H9 (cell line): ENCODE data around the gene GRK1. TPM values are rescaled to one million over a fixed set of nuclear protein-coding genes. Genes with fewer than 3 reads are reported as not detected.
A peak's percentile ranks its signal among the peaks of the same experiment; 100 is the strongest.

Source experiments
- DNase-seq: peaks from one replicate; pipeline ENCODE4 v3.0.0-alpha.2; 2017
- H2AFZ ChIP-seq: one replicate; pipeline ENCODE4 v1.6.1; 2013; ENCODE audit warnings: mild to moderate bottlenecking, low read length, control low read depth, moderate library complexity
- H2AK5ac ChIP-seq: 2 replicates; pipeline ENCODE4 v1.6.1; 2013; ENCODE audit warnings: low read length, control low read depth, mixed read lengths; ENCODE audit not compliant: insufficient read length
- H2BK120ac ChIP-seq: one replicate; pipeline ENCODE4 v1.6.1; 2013; ENCODE audit warnings: low read depth, mild to moderate bottlenecking, low read length, control low read depth, inconsistent platforms; ENCODE audit not compliant: poor library complexity, severe bottlenecking
- H2BK12ac ChIP-seq: 2 replicates; pipeline ENCODE4 v1.6.1; 2013; ENCODE audit warnings: low read length, control low read depth, mixed read lengths, low read depth; ENCODE audit not compliant: insufficient read length
- H2BK15ac ChIP-seq: 2 replicates; pipeline ENCODE4 v1.6.1; 2013; ENCODE audit warnings: low read depth, low read length, control low read depth
- H2BK20ac ChIP-seq: one replicate; pipeline ENCODE4 v1.6.1; 2013; ENCODE audit warnings: low read depth, mild to moderate bottlenecking, low read length, control low read depth, inconsistent platforms; ENCODE audit not compliant: poor library complexity, severe bottlenecking
- H2BK5ac ChIP-seq: 2 replicates; pipeline ENCODE4 v1.6.1; 2013; ENCODE audit warnings: low read length, control low read depth, mixed read lengths; ENCODE audit not compliant: insufficient read length
- H3K14ac ChIP-seq: 2 replicates; pipeline ENCODE4 v1.6.1; 2013; ENCODE audit warnings: low read length, control low read depth; ENCODE audit not compliant: insufficient read depth
- H3K18ac ChIP-seq: 2 replicates; pipeline ENCODE4 v1.6.1; 2013; ENCODE audit warnings: low read depth, mild to moderate bottlenecking, mixed read lengths, low read length, control low read depth; ENCODE audit not compliant: insufficient read length
- H3K23ac ChIP-seq: 2 replicates; pipeline ENCODE4 v1.6.1; 2013; ENCODE audit warnings: low read length, control low read depth, mixed read lengths, low read depth; ENCODE audit not compliant: insufficient read length
- H3K23me2 ChIP-seq: 2 replicates; pipeline ENCODE4 v1.6.1; 2013; ENCODE audit warnings: low read depth, mild to moderate bottlenecking, mixed read lengths, low read length, control low read depth; ENCODE audit not compliant: insufficient read length, poor library complexity, severe bottlenecking
- H3K27ac ChIP-seq: 2 replicates; pipeline ENCODE4 v1.5.1; 2013; ENCODE audit warnings: low read length, control low read depth, mixed read lengths, low read depth; ENCODE audit not compliant: insufficient read length
- H3K27me3 ChIP-seq: 2 replicates; pipeline ENCODE4 v1.6.1; 2013; ENCODE audit warnings: low read length, control low read depth, inconsistent platforms; ENCODE audit not compliant: insufficient read depth
- H3K4ac ChIP-seq: 2 replicates; pipeline ENCODE4 v1.6.1; 2013; ENCODE audit warnings: low read depth, mild to moderate bottlenecking, control low read depth, inconsistent platforms, low read length, moderate library complexity
- H3K4me1 ChIP-seq: 2 replicates; pipeline ENCODE4 v1.6.1; 2013; ENCODE audit warnings: low read length, control low read depth, inconsistent platforms; ENCODE audit not compliant: insufficient read depth
- H3K4me2 ChIP-seq: 2 replicates; pipeline ENCODE4 v1.6.1; 2013; ENCODE audit warnings: low read length, control low read depth, mixed read lengths; ENCODE audit not compliant: insufficient read length, insufficient read depth
- H3K56ac ChIP-seq: 2 replicates; pipeline ENCODE4 v1.6.1; 2013; ENCODE audit warnings: low read depth, mild to moderate bottlenecking, mixed read lengths, low read length, control low read depth; ENCODE audit not compliant: insufficient read length
- H3K79me1 ChIP-seq: 2 replicates; pipeline ENCODE4 v1.6.1; 2013; ENCODE audit warnings: low read depth, mild to moderate bottlenecking, moderate library complexity, low read length, control low read depth, inconsistent platforms; ENCODE audit not compliant: insufficient read depth, poor library complexity, severe bottlenecking
- H3K79me2 ChIP-seq: 2 replicates; pipeline ENCODE4 v1.6.1; 2013; ENCODE audit warnings: low read length, control low read depth, inconsistent platforms; ENCODE audit not compliant: insufficient read depth
- H3K9ac ChIP-seq: 2 replicates; pipeline ENCODE4 v1.6.1; 2013; ENCODE audit warnings: low read length, control low read depth, mixed read lengths; ENCODE audit not compliant: insufficient read length; ENCODE audit errors: extremely low read depth
- H3K9me3 ChIP-seq: one replicate; pipeline ENCODE4 v1.6.1; 2013; ENCODE audit warnings: low read depth, low read length, inconsistent platforms; ENCODE audit not compliant: control insufficient read depth
- H3T11ph ChIP-seq: one replicate; pipeline ENCODE4 v1.6.1; 2013; ENCODE audit warnings: mild to moderate bottlenecking, low read length, control low read depth, inconsistent platforms
- H4K20me1 ChIP-seq: one replicate; pipeline ENCODE4 v1.6.1; 2013; ENCODE audit not compliant: control insufficient read depth, insufficient read length, insufficient read depth
- H4K5ac ChIP-seq: 2 replicates; pipeline ENCODE4 v1.6.1; 2013; ENCODE audit warnings: low read depth, mild to moderate bottlenecking, mixed read lengths, low read length, control low read depth; ENCODE audit not compliant: insufficient read length
- H4K8ac ChIP-seq: replicated peaks from 2 replicates; pipeline ENCODE4 v1.6.1; 2013; ENCODE audit warnings: low read length, control low read depth, mixed read lengths, low read depth; ENCODE audit not compliant: insufficient read length
- H4K91ac ChIP-seq: 2 replicates; pipeline ENCODE4 v1.6.1; 2013; ENCODE audit warnings: low read depth, mild to moderate bottlenecking, moderate library complexity, mixed read lengths, low read length, control low read depth; ENCODE audit not compliant: insufficient read length
- H3K27ac Mint-ChIP-seq, 3 experiments: 2 replicates in 2 of 3; 3 replicates in 1 of 3; pipeline ENCODE4 v1.8.0; 2020 to 2021; ENCODE audit warnings: mixed read lengths in 3 of 3, mild to moderate bottlenecking in 1 of 3, moderate library complexity in 1 of 3
- H3K27me3 Mint-ChIP-seq: 2 replicates; pipeline ENCODE4 v1.8.0; 2021; ENCODE audit warnings: low read depth, mild to moderate bottlenecking, moderate library complexity, mixed read lengths
- H3K36me3 Mint-ChIP-seq, 3 experiments: 2 replicates in 2 of 3; 3 replicates in 1 of 3; pipeline ENCODE4 v1.8.0; 2020 to 2021; ENCODE audit warnings: low read depth in 3 of 3, mixed read lengths in 3 of 3; ENCODE audit not compliant: insufficient read depth in 1 of 3
- H3K4me1 Mint-ChIP-seq, 2 experiments: 2 replicates each; pipeline ENCODE4 v1.8.0; 2020; ENCODE audit warnings: mixed read lengths in 2 of 2
- H3K4me3 Mint-ChIP-seq, 2 experiments: 2 replicates in 1 of 2; 3 replicates in 1 of 2; pipeline ENCODE4 v1.8.0; 2020 to 2021; ENCODE audit warnings: mild to moderate bottlenecking in 2 of 2, mixed read lengths in 2 of 2, moderate library complexity in 1 of 2
- H3K9me3 Mint-ChIP-seq, 2 experiments: 2 replicates in 1 of 2; 3 replicates in 1 of 2; pipeline ENCODE4 v1.8.0; 2020; ENCODE audit warnings: mild to moderate bottlenecking in 2 of 2, mixed read lengths in 2 of 2, moderate library complexity in 1 of 2
- CTCF ChIP-seq: fragments of 200-600 bp; sonication (generic); conservative IDR thresholded peaks from 3 replicates; pipeline ENCODE4 v1.8.0; 2021; ENCODE audit warnings: antibody characterized with exemption, mild to moderate bottlenecking
- WGBS: extraction: QIAGEN DNeasy Blood & Tissue Kit; methylation state at CpG from one replicate; pipeline ENCODE4 v1.1.7; 2013; ENCODE audit warnings: missing lambda C conversion rate, low lambda C conversion rate, mixed read lengths; ENCODE audit not compliant: insufficient read length; ENCODE audit errors: extremely low coverage; 5-methylcytosine and 5-hydroxymethylcytosine counted together
- total RNA-seq: library from RNA; stranded (reverse); gene quantifications from 2 replicates; pipeline ENCODE4 v1.2.1, GENCODE V29; 2021

The GRK1 gene
- total RNA-seq, 1 experiment from 2014 or later = 0.31 TPM

GRCh38 chr13:113746143-113746525 lies 79.1 kb downstream of the GRK1 start:
- Mint-ChIP-seq H3K36me3 (peaks cover 0 to 7% (median 1%) of the 10 kb centered on the region in 3 experiments; a peak in 3 of 7 replicates), H3K4me1 (peaks cover 15 to 26% of the 10 kb centered on the region in 2 experiments), H3K27me3 (peaks cover 3% of the 10 kb centered on the region; the same call in 1 of the 2 replicates), H3K4me3 (no peak overlapping the region), H3K27ac (peak overlapping the region in 1 of 3 experiments; percentile 63; a peak in 3 of 7 replicates), H3K9me3 (peaks cover 8% of the 10 kb centered on the region in 2 experiments; a peak in 4 of 5 replicates)
- Histone ChIP-seq H3K23ac (no peak overlapping the region), H2BK12ac (no peak overlapping the region), H3K79me2 (no peaks in the 10 kb centered on the region), H3K79me1 (no peaks in the 10 kb centered on the region), H4K91ac (no peak overlapping the region), H3K9ac (no peak overlapping the region), H3K27ac (no peak overlapping the region), H2AK5ac (no peak overlapping the region), H2BK120ac (no peak overlapping the region), H2BK5ac (no peak overlapping the region), H3K27me3 (no peaks in the 10 kb centered on the region), H2BK15ac (no peak overlapping the region), H2AFZ (no peak overlapping the region), H3K18ac (no peak overlapping the region), H3K9me3 (no peaks in the 10 kb centered on the region), H4K5ac (no peak overlapping the region), H2BK20ac (no peak overlapping the region), H3K14ac (no peak overlapping the region), H3K4me1 (no peaks in the 10 kb centered on the region), H3K4me2 (no peak overlapping the region), H3K23me2 (no peaks in the 10 kb centered on the region), H3T11ph (no peak overlapping the region), H4K8ac (no peak overlapping the region), H3K56ac (no peak overlapping the region), H4K20me1 (no peaks in the 10 kb centered on the region), H3K4ac (no peak overlapping the region)
- WGBS = no CpG with 5 or more reads among the region's 5 CpGs
- TF ChIP-seq CTCF = no peak
- DNase-seq = no peak
